ENCODE results near the gene MCRS1. TPM values are rescaled to one million over a fixed set of nuclear protein-coding genes. Genes with fewer than 3 reads are reported as not detected.

MCRS1 gene
- total RNA-seq, 1 donor from 2014 or later = 97.9 TPM

DNA sequence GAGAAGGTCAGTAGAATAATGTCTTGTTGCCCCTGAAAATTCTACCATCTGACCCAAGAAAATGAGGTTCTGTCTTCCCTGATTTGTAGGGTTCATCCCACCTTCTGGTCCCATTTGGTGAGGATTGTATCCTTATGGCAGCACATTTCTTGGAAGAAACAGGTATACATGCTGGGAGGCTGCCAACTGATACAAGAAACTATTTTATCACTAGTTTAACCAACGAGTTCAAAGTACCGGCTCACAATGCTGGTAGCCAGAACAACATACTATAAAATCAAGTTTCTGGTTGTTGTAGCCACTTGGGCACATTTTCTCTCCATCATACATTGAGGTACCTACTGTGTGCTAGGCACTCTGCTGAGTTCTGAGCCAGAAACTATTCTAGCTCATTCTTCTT is 36.2 kb downstream of the MCRS1 start:
- DNase-seq = no peak
- no peak overlapping the region for H3K4me3 ChIP-seq
- no peak overlapping the region for H3K27ac ChIP-seq (replicated peaks)
- peaks cover 12% of the 10 kb centered on the region for H3K36me3 ChIP-seq
- H3K9me3 ChIP-seq (replicated peaks) = no peaks in the 10 kb centered on the region
- intact Hi-C loops (cut with micrococcal nuclease) = no loop called here
- H3K4me1 ChIP-seq = no peaks in the 10 kb centered on the region
- H3K27me3 ChIP-seq (ENCODE audit: low read depth) = peaks cover 15% of the 10 kb centered on the region
- TF ChIP-seq, protein P1, sequence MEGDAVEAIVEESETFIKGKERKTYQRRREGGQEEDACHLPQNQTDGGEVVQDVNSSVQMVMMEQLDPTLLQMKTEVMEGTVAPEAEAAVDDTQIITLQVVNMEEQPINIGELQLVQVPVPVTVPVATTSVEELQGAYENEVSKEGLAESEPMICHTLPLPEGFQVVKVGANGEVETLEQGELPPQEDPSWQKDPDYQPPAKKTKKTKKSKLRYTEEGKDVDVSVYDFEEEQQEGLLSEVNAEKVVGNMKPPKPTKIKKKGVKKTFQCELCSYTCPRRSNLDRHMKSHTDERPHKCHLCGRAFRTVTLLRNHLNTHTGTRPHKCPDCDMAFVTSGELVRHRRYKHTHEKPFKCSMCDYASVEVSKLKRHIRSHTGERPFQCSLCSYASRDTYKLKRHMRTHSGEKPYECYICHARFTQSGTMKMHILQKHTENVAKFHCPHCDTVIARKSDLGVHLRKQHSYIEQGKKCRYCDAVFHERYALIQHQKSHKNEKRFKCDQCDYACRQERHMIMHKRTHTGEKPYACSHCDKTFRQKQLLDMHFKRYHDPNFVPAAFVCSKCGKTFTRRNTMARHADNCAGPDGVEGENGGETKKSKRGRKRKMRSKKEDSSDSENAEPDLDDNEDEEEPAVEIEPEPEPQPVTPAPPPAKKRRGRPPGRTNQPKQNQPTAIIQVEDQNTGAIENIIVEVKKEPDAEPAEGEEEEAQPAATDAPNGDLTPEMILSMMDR (IDR thresholded peaks at IDR 0.05; ENCODE audit: borderline replicate concordance) = no peak

DNA sequence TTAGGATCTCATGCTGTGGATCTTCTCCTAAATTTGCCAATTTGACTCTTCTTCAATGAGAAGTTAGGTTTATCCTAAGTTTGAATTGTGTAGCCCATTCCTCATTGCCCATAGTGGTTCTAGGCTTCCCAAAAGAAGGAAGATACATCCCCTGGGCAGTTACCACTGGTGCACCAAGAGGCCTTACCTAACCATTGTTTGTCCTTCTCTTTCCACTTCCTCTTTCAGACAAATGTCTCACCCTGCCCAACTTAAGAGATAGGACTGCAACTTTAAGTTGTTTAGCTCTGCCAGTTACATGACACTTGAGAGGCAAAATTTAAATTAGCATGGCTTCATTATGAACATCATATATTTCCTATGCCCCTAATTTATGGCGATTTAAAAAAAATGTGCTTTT is 38.5 kb downstream of the MCRS1 start:
- DNase-seq = no peak
- H3K27ac ChIP-seq (replicated peaks) = no peak overlapping the region
- peaks cover 10% of the 10 kb centered on the region for H3K4me1 ChIP-seq
- intact Hi-C loops (cut with micrococcal nuclease) = no loop called here
- TF ChIP-seq, protein P1 (IDR thresholded peaks at IDR 0.05; ENCODE audit: borderline replicate concordance) = no peak
- no peaks in the 10 kb centered on the region for H3K9me3 ChIP-seq (replicated peaks)
- no peak overlapping the region for H3K4me3 ChIP-seq
- peaks cover 30% of the 10 kb centered on the region for H3K36me3 ChIP-seq
- no peaks in the 10 kb centered on the region for H3K27me3 ChIP-seq (ENCODE audit: low read depth)

DNA sequence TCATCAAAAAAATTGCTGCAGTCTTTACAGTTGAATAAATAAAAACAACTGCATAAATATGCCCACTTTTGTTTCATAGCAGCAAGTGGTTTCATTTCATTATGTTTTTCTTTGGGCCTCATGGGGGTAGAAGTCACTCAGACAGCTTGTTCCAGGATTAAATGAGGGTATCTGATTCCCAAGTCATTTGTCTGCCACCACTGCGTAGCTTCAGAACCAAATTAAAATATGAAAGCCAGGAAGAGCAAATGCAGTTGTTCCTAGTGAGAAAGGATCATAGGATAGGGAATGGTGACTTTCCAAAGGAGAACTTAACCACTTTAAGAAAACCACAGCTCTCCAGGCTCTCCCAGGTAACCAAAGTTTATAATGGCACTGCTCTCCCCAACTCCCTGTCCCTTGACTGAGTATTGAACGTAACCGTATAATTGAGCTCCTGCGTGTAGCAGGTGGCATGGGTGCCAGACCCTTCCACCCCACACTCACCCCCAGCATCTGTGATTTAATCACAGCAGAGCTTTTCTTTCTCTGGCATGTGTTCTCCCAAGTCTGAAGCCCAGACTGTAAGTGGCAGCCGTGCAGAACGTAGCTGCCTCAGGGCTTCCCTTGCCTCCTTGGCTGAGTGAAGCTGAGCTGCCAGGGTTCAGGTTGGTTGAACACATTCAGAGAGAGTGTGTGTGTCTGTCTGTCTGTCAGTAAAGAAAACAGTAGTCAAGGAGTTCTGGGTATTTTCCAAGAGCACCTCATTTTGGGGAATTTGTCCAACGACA is 40.4 kb downstream of the MCRS1 start:
- no peak overlapping the region for H3K27ac ChIP-seq (replicated peaks)
- H3K27me3 ChIP-seq (ENCODE audit: low read depth) = no peaks in the 10 kb centered on the region
- no peak overlapping the region for H3K4me3 ChIP-seq
- TF ChIP-seq, protein P1 (IDR thresholded peaks at IDR 0.05; ENCODE audit: borderline replicate concordance) = no peak
- H3K36me3 ChIP-seq = peaks cover 42% of the 10 kb centered on the region
- H3K9me3 ChIP-seq (replicated peaks) = no peaks in the 10 kb centered on the region
- no peak for DNase-seq
- intact Hi-C loops (cut with micrococcal nuclease) = no loop called here
- peaks cover 13% of the 10 kb centered on the region for H3K4me1 ChIP-seq

DNA sequence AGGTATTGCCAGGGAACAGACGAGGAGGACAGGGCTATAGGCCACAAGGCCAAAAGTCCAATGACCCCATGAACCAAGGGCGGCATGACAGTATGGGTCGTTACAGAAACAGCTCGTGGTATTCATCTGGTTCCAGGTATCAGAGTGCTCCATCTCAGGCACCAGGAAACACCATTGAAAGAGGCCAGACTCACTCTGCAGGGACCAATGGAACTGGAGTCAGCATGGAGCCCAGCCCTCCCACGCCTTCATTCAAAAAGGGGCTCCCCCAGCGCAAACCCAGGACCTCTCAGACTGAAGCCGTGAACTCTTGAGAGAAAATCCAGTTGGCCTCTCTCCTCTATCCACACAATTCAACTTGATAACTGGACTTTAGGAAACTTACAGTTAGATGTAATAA is 42.0 kb downstream of the MCRS1 start:
- TF ChIP-seq, protein P1 (IDR thresholded peaks at IDR 0.05; ENCODE audit: borderline replicate concordance) = no peak
- H3K4me1 ChIP-seq = peaks cover 13% of the 10 kb centered on the region
- H3K4me3 ChIP-seq = no peak overlapping the region
- no peaks in the 10 kb centered on the region for H3K27me3 ChIP-seq (ENCODE audit: low read depth)
- H3K36me3 ChIP-seq = peaks cover 51% of the 10 kb centered on the region
- intact Hi-C loops (cut with micrococcal nuclease) = no loop called here
- no peak overlapping the region for H3K27ac ChIP-seq (replicated peaks)
- DNase-seq = no peak
- no peaks in the 10 kb centered on the region for H3K9me3 ChIP-seq (replicated peaks)

DNA sequence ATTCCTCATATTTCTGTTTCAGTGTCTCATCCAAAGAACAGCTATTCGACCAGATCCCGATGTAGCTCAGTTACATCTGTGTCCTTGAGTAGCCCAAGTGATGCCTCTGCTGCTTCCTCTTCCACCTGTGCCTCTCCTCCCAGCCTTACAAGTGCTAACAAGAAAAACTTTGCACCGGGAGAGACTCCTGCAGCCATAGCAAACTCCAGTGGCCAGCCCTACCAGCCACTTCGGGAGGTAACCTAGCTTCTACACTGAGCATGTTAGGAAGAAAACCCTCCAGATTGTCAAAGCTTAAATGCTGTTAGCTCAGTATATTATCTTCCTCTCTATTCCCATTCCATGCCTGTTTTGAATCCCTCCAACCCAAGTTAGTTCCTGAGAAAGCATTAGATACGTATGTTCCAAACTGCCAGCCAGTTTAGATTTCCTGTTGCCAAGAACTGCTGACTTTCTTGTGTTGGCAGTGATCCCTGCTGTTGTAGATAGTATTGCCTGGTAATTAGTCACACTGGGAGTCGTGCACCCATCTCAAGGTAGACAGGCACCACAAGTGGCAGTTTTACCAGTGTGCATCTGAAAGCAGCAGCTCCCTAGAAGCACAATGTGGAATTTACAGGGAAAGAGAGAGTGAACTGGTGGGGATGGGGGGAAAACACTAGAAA is 43.1 kb downstream of the MCRS1 start:
- Histone ChIP-seq H3K9me3 (replicated peaks) (no peaks in the 10 kb centered on the region), H3K4me1 (peaks cover 13% of the 10 kb centered on the region), H3K27me3 (ENCODE audit: low read depth) (no peaks in the 10 kb centered on the region), H3K36me3 (peaks cover 51% of the 10 kb centered on the region), H3K4me3 (no peak overlapping the region), H3K27ac (replicated peaks) (peak overlapping the region; percentile 75)
- TF ChIP-seq, protein P1 (IDR thresholded peaks at IDR 0.05; ENCODE audit: borderline replicate concordance) = no peak
- no peak for DNase-seq
- intact Hi-C loops (cut with micrococcal nuclease) = no loop called here

Data from left ventricle myocardium inferior (tissue), 1 donor.